GM13977 (cell line): ENCODE data around the gene LMTK2.
A peak's percentile ranks its signal among the peaks of the same experiment; 100 is the strongest.

ENCODE experiments used
- DNase-seq: peaks from one replicate; pipeline ENCODE4 v3.0.0; 2012; ENCODE audit warnings: low spot score
- in situ Hi-C: fragments of 300-500 bp; cut with MboI; formaldehyde crosslinking; loops from one replicate; pipeline ENCODE4 v1.12.0; 2022; ENCODE audit warnings: low sequenced_read_pairs, low pct_unique_long_range_greater_than_20kb, mixed read lengths, inconsistent platforms; ENCODE audit not compliant: unreplicated experiment
- TF ChIP-seq, protein P1 (sequence below): IDR thresholded peaks from 2 replicates; pipeline ENCODE4 v1.5.1; 2012; ENCODE audit warnings: mild to moderate bottlenecking, control low read depth; ENCODE audit not compliant: insufficient read depth; ENCODE audit errors: extremely low read depth, missing control alignments

LMTK2 gene

DNA sequence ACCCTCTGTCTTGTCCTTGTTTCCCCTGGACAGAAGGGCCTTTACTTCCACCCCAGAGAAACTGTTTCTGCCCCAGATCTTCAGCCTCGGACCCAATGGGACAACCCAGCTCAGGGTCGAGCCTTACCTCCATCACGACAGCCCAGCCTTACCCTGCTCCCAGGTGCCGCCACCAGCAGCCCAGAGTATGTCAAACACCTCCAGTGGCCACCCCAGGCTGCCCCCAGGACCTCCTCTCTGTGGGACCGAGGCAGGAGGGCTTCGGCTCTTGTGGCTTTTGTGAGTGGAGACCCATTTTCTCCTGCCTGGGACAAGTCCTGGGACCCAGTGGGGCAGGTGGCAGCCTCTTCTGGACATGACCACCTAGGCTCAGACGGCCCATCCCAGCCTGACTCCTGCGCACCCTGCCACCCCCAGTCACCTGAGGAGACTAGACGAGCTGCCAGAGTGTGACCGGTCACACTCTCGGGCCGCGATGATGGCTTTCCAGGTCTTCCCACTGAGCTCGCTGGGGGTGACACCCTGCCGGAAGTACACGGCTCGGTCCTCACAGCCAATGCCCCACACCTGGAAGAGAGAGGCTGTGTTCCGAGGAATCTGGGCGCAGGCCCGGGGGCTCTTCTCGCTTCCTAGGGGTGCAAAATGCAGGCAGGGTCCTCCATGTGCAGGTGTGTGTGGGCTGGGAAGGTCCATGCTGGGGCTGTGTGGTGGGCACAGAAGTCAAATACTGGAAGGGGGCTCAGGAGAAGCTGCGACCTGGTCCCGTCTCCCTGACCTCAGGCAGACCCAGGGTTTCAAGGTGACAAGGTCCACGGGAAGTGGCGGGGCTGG is 129.9 kb downstream of the LMTK2 start:
- TF ChIP-seq, protein P1, sequence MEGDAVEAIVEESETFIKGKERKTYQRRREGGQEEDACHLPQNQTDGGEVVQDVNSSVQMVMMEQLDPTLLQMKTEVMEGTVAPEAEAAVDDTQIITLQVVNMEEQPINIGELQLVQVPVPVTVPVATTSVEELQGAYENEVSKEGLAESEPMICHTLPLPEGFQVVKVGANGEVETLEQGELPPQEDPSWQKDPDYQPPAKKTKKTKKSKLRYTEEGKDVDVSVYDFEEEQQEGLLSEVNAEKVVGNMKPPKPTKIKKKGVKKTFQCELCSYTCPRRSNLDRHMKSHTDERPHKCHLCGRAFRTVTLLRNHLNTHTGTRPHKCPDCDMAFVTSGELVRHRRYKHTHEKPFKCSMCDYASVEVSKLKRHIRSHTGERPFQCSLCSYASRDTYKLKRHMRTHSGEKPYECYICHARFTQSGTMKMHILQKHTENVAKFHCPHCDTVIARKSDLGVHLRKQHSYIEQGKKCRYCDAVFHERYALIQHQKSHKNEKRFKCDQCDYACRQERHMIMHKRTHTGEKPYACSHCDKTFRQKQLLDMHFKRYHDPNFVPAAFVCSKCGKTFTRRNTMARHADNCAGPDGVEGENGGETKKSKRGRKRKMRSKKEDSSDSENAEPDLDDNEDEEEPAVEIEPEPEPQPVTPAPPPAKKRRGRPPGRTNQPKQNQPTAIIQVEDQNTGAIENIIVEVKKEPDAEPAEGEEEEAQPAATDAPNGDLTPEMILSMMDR, result no peak
- DNase-seq, result no peak
- in situ Hi-C loops, result no loop called here

DNA sequence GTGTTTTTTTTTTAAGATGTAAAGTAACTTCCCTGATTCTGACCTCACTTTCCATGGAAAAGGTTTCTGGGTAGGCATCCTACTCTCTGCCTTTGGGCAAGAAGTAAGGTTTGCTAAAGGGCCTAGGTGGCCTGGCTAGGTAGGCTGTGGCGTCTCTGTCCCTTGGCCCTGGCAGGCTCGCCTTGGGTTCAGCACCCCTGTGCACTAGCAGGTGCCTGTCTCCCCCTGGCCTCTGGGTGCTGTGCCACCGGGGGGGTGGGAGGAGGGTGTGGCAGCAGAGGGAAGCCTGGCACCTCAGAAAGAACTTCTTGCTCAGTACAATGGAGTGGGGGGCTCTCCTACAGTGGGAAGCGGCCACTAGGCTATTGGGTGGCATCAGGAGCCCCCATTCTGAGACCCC is 131.4 kb downstream of the LMTK2 start:
- TF ChIP-seq, protein P1, result no peak
- in situ Hi-C loops, result no loop called here
- peak; percentile 7 for DNase-seq

GRCh38 chr7:98238976-98239375 is 132.3 kb downstream of the LMTK2 start:
- peak; percentile 4 for DNase-seq
- TF ChIP-seq, protein P1, result no peak
- in situ Hi-C loops, result no loop called here

GRCh38 chr7:98240961-98241673 is 134.5 kb downstream of the LMTK2 start:
- TF ChIP-seq, protein P1, result peak; percentile 72
- in situ Hi-C loops, result no loop called here
- DNase-seq, result peak; percentile 74

DNA sequence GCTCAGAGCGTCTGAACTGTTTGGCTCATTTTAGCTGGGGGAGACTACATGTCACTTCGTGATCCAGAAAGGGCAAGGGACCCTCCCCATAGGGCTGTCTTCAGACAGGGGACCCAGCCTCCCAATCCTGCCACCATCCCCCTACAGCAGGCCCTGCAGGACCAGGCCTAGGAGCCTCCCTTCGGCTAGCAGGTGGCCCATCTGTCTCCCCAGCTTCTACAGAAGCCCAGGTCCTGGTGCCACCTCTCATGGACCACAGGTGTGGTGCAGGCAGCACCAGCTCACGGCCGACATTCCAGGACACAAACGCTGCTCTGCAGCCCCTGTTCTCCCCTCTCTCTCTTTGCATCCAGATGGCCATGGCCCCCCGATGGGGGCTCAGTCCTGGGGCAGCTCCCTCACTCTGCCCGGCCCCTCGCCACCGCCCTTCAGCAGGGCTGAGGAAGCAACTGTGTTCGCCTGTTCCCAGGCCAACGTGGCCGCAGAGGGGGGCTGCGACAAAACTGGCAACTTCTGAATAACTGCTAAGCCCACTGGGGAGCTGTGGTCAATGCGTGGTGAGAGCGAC is 135.1 kb downstream of the LMTK2 start:
- TF ChIP-seq, protein P1, result no peak
- in situ Hi-C loops, result no loop called here
- DNase-seq, result no peak

DNA sequence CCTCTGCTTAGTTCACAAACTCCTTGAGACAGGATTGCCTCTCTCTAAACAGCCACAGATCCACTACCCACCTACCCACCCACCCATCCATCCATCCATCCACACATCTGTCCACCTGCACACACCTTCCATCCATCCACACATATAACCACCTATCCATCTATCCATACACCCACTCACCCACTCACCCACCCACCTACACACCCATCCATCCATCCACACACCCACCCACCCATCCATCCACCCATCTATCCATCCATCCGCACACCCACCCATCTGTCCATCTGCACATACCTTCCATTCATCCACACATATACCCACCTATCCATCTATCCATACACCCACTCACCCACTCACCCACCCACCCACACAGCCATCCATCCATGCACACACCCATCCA is 135.7 kb downstream of the LMTK2 start:
- TF ChIP-seq, protein P1, result no peak
- in situ Hi-C loops, result no loop called here
- DNase-seq, result no peak
